Measurements from ENCODE around the gene PUM1.

DNA sequence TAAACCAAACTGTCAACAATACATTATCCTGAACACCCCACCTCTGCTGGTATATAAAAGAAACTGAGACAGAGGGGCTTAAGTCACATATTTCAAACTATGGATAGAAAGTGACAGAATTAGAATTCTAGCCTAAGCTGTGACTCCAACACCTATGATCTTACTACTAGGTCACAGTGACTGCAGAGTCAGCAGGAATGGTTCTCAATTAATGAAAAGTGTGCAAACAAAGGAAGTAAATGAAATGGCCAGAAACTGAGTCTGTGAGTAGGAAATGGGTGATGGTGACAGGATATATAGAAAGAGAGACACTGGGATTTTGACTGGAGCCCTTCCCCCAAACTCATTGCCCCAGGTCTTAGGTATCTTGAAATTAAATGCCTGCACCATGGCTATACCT lies 118.3 kb downstream of the PUM1 start:
- TF ChIP-seq, protein P1, sequence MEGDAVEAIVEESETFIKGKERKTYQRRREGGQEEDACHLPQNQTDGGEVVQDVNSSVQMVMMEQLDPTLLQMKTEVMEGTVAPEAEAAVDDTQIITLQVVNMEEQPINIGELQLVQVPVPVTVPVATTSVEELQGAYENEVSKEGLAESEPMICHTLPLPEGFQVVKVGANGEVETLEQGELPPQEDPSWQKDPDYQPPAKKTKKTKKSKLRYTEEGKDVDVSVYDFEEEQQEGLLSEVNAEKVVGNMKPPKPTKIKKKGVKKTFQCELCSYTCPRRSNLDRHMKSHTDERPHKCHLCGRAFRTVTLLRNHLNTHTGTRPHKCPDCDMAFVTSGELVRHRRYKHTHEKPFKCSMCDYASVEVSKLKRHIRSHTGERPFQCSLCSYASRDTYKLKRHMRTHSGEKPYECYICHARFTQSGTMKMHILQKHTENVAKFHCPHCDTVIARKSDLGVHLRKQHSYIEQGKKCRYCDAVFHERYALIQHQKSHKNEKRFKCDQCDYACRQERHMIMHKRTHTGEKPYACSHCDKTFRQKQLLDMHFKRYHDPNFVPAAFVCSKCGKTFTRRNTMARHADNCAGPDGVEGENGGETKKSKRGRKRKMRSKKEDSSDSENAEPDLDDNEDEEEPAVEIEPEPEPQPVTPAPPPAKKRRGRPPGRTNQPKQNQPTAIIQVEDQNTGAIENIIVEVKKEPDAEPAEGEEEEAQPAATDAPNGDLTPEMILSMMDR (conservative IDR thresholded peaks at IDR 0.05 in 1 of 2, IDR thresholded peaks at IDR 0.05 in 1 of 2; ENCODE audit: extremely low read depth in 1 of 2, insufficient read depth in 1 of 2, low read depth in 1 of 2, low read length in 2 of 2): no peak
- no peak for TF ChIP-seq EZH2 (IDR thresholded peaks at IDR 0.05; ENCODE audit: borderline replicate concordance, low read length)
